ENCODE results near the gene RPL36A. TPM values are rescaled to one million over a fixed set of nuclear protein-coding genes. Genes with fewer than 3 reads are reported as not detected.
A peak's percentile ranks its signal among the peaks of the same experiment; 100 is the strongest.

Gene RPL36A
- total and polyA plus RNA-seq, 2 of the 13 experiments (the other 11 are each of a cell fraction or from before 2014, with no cell fraction given): 1,152 to 1,716 TPM

- TF ChIP-seq GLMP (CRISPR knock-in tag; IDR thresholded peaks at IDR 0.05; ENCODE audit: borderline replicate concordance) (no peak), PAXIP1 (CRISPR knock-in tag; conservative IDR thresholded peaks at IDR 0.05) (no peak), HHEX (CRISPR knock-in tag; IDR thresholded peaks at IDR 0.05) (no peak), PBX2 (CRISPR knock-in tag; IDR thresholded peaks at IDR 0.05) (no peak), ZNF713 (CRISPR knock-in tag; IDR thresholded peaks at IDR 0.05) (no peak), ZNF563 (CRISPR knock-in tag; IDR thresholded peaks at IDR 0.05) (0 out of 2 replicates have a peak, but pooled peaks have one; percentile 31), ZNF614 (CRISPR knock-in tag; IDR thresholded peaks at IDR 0.05; ENCODE audit: borderline replicate concordance) (peak; percentile 38; the same call in 1 of the 2 replicates), NFIB (CRISPR knock-in tag; IDR thresholded peaks at IDR 0.05; ENCODE audit: borderline replicate concordance) (no peak), ZNF7 (CRISPR knock-in tag; IDR thresholded peaks at IDR 0.05) (no peak), NFKB2 (CRISPR knock-in tag; IDR thresholded peaks at IDR 0.05; ENCODE audit: borderline replicate concordance) (no peak), FOXO4 (CRISPR knock-in tag; conservative IDR thresholded peaks at IDR 0.05) (no peak), CSRNP1 (CRISPR knock-in tag; IDR thresholded peaks at IDR 0.05) (no peak), ADNP (CRISPR knock-in tag; IDR thresholded peaks at IDR 0.05) (no peak), SRSF4 (IDR thresholded peaks at IDR 0.05; ENCODE audit: low read depth, low read length, poor library complexity, severe bottlenecking) (no peak), ZBTB37 (CRISPR knock-in tag; IDR thresholded peaks at IDR 0.05) (no peak), FOXJ3 (CRISPR knock-in tag; IDR thresholded peaks at IDR 0.05; ENCODE audit: borderline replicate concordance) (no peak), U2AF1 (optimal IDR thresholded peaks at IDR 0.05; ENCODE audit: low read depth, low read length) (no peak)
Observed at GRCh38 chrX:101348452-101349192, 42.2 kb upstream of the RPL36A start, which contains the start of gene TIMM8A (continued).
